Endodermal cell (in vitro differentiated cells): ENCODE results near the gene XNDC1N. TPM values are rescaled to one million over a fixed set of nuclear protein-coding genes. Genes with fewer than 3 reads are reported as not detected.

Experiments
- DNase-seq: peaks from one replicate; pipeline ENCODE4 v3.0.0-alpha.2; 2017
- H3K27ac ChIP-seq: 2 replicates; pipeline ENCODE4 v1.5.1; 2013; ENCODE audit warnings: mild to moderate bottlenecking, low read depth, low read length, moderate library complexity
- H3K27me3 ChIP-seq: 2 replicates; pipeline ENCODE4 v1.6.1; 2013; ENCODE audit warnings: mild to moderate bottlenecking, low read length, moderate library complexity; ENCODE audit not compliant: insufficient read depth, control insufficient read depth, poor library complexity, severe bottlenecking
- H3K36me3 ChIP-seq: 2 replicates; pipeline ENCODE4 v1.7.0; 2013; ENCODE audit warnings: mild to moderate bottlenecking, low read length, moderate library complexity; ENCODE audit not compliant: control insufficient read depth, insufficient read depth
- H3K4me1 ChIP-seq: one replicate; pipeline ENCODE4 v1.7.0; 2013; ENCODE audit warnings: low read length; ENCODE audit not compliant: control insufficient read depth, insufficient read depth
- H3K4me3 ChIP-seq: 2 replicates; pipeline ENCODE4 v1.5.1; 2013; ENCODE audit warnings: mild to moderate bottlenecking, low read length, moderate library complexity
- H3K9ac ChIP-seq: 2 replicates; pipeline ENCODE4 v1.6.1; 2013; ENCODE audit warnings: mild to moderate bottlenecking, low read length, moderate library complexity; ENCODE audit not compliant: poor library complexity, severe bottlenecking; ENCODE audit errors: extremely low read depth
- H3K9me3 ChIP-seq: 2 replicates; pipeline ENCODE4 v1.6.1; 2013; ENCODE audit warnings: mild to moderate bottlenecking, low read length, moderate library complexity; ENCODE audit not compliant: control insufficient read depth
- H3K27ac Mint-ChIP-seq: 2 replicates; pipeline ENCODE4 v1.8.0; 2020; ENCODE audit warnings: mixed read lengths
- H3K27me3 Mint-ChIP-seq: 2 replicates; pipeline ENCODE4 v1.8.0; 2021; ENCODE audit warnings: mild to moderate bottlenecking, mixed read lengths; ENCODE audit not compliant: insufficient read depth
- H3K36me3 Mint-ChIP-seq: 2 replicates; pipeline ENCODE4 v1.8.0; 2020; ENCODE audit warnings: low read depth, mixed read lengths
- H3K4me1 Mint-ChIP-seq: 2 replicates; pipeline ENCODE4 v1.8.0; 2020; ENCODE audit warnings: mixed read lengths
- H3K4me3 Mint-ChIP-seq: 2 replicates; pipeline ENCODE4 v1.8.0; 2020; ENCODE audit warnings: mild to moderate bottlenecking, moderate library complexity, mixed read lengths
- H3K9me3 Mint-ChIP-seq: 2 replicates; pipeline ENCODE4 v1.8.0; 2020; ENCODE audit warnings: mild to moderate bottlenecking, mixed read lengths
- WGBS, 2 experiments: methylation state at CpG; one replicate each; pipeline versions ENCODE4 v1.1.5 to v1.1.7; 2013; ENCODE audit warnings: missing lambda C conversion rate in 2 of 2, mixed read lengths in 1 of 2; ENCODE audit not compliant: insufficient coverage in 1 of 2, insufficient read length in 1 of 2; 5-methylcytosine and 5-hydroxymethylcytosine counted together
- total RNA-seq, 2 donors: library from RNA; stranded (reverse); fragmentation: NEBNext Ultra II Directional in 1 of 2; extraction: Animal tissue kit (Norgen Biotek cat#: 25700) in 1 of 2; gene quantifications; 2 replicates in 1 of 2; 3 replicates in 1 of 2; pipeline ENCODE4 v1.2.1, GENCODE V29; 2021
- TF ChIP-seq, protein P1 (sequence below): fragments of 200-600 bp; sonication (generic); conservative IDR thresholded peaks from 2 replicates; pipeline ENCODE4 v1.5.0; 2021; ENCODE audit warnings: antibody characterized with exemption, mild to moderate bottlenecking

Gene XNDC1N
- total RNA-seq, 2 donors from 2014 or later, result 11.4 to 15.2 TPM

DNA sequence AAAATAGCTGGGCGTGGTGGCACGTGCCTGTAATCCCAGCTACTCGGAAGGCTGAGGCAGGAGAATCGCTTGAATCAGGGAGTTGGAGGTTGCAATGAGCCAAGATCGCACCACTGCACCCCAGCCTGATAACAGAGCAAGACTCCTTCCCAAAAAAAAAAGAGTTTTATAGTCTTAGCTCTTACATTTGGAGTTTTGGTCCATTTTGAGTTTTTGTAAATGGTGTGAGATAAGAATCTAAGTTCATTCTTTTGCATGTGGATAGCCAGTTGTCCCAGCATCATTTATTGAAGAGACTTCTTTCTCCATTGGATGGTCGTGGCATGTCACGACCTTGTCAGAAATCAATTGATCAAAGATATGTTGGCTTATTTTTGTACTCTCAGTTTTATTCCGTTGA is 35.1 kb upstream of the XNDC1N start:
- no peak overlapping the region for H3K4me3 Mint-ChIP-seq
- H3K27ac ChIP-seq, result no peak overlapping the region
- no peaks in the 10 kb centered on the region for H3K4me1 Mint-ChIP-seq

DNA sequence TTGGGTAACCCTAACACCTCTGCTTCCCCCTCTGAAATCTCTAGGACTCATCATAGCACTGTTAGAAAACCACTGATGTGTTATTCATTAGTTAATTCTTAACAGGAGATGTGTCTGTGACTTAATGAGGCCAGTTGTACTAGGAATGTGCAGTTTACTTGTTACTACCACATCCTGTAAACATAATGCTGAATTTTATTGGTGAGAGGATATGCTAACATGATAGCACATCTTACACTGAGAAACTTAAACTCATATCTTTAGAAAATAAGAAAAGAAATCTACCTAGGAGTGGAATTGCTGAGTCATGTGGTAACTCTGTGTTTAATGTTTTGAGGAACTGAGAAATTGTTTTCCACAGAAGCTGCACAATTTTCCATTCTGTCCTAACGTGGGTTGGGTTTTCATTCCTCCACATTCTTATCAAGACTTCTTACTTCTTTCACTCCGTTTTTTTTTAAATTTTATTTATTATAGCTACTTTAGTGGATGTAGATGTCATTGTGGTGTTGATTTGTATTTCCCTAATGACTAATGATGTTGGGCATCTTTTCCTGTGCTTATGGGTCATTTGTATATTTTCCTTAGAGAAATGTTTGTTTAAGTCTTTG is 34.1 kb upstream of the XNDC1N start:
- Histone ChIP-seq H3K9ac (no peak overlapping the region), H3K9me3 (peaks cover 11% of the 10 kb centered on the region), H3K4me3 (no peak overlapping the region), H3K4me1 (no peaks in the 10 kb centered on the region), H3K27me3 (no peaks in the 10 kb centered on the region), H3K36me3 (peaks cover 58% of the 10 kb centered on the region), H3K27ac (no peak overlapping the region)
- Mint-ChIP-seq H3K27ac (no peak overlapping the region), H3K36me3 (peaks cover 48% of the 10 kb centered on the region), H3K27me3 (no peaks in the 10 kb centered on the region), H3K4me1 (no peaks in the 10 kb centered on the region), H3K9me3 (peaks cover 2% of the 10 kb centered on the region), H3K4me3 (no peak overlapping the region)
- no peak for DNase-seq
- TF ChIP-seq, protein P1, sequence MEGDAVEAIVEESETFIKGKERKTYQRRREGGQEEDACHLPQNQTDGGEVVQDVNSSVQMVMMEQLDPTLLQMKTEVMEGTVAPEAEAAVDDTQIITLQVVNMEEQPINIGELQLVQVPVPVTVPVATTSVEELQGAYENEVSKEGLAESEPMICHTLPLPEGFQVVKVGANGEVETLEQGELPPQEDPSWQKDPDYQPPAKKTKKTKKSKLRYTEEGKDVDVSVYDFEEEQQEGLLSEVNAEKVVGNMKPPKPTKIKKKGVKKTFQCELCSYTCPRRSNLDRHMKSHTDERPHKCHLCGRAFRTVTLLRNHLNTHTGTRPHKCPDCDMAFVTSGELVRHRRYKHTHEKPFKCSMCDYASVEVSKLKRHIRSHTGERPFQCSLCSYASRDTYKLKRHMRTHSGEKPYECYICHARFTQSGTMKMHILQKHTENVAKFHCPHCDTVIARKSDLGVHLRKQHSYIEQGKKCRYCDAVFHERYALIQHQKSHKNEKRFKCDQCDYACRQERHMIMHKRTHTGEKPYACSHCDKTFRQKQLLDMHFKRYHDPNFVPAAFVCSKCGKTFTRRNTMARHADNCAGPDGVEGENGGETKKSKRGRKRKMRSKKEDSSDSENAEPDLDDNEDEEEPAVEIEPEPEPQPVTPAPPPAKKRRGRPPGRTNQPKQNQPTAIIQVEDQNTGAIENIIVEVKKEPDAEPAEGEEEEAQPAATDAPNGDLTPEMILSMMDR, result no peak
- 100% methylated on average over 2 of the region's 2 CpGs; no CpG with 5 or more reads in 1 of the 2 experiments for WGBS, 2 experiments

More for the DNA sequence above, 35.1 kb upstream of the XNDC1N start:
- Histone ChIP-seq H3K9ac (no peak overlapping the region), H3K27me3 (no peaks in the 10 kb centered on the region), H3K4me1 (no peaks in the 10 kb centered on the region), H3K4me3 (no peak overlapping the region), H3K9me3 (peaks cover 11% of the 10 kb centered on the region), H3K36me3 (peaks cover 63% of the 10 kb centered on the region)
- Mint-ChIP-seq H3K27me3 (no peaks in the 10 kb centered on the region), H3K9me3 (peaks cover 2% of the 10 kb centered on the region), H3K36me3 (peaks cover 52% of the 10 kb centered on the region), H3K27ac (no peak overlapping the region)
- TF ChIP-seq, protein P1, result no peak
- no peak for DNase-seq
- WGBS, 2 experiments, result 91 to 97% methylated on average over 4 to 8 of the region's 8 CpGs

- Mint-ChIP-seq H3K4me3 (no peak overlapping the region), H3K36me3 (peaks cover 15% of the 10 kb centered on the region), H3K9me3 (no peaks in the 10 kb centered on the region), H3K4me1 (peaks cover 10% of the 10 kb centered on the region), H3K27me3 (no peaks in the 10 kb centered on the region), H3K27ac (no peak overlapping the region)
- Histone ChIP-seq H3K4me1 (no peaks in the 10 kb centered on the region), H3K27ac (no peak overlapping the region), H3K36me3 (peaks cover 9% of the 10 kb centered on the region), H3K9ac (no peak overlapping the region), H3K9me3 (peaks cover 4% of the 10 kb centered on the region), H3K27me3 (no peaks in the 10 kb centered on the region), H3K4me3 (no peak overlapping the region)
- TF ChIP-seq, protein P1, result no peak
- no peak for DNase-seq
- WGBS, 2 experiments, result 67 to 100% methylated on average over 2 to 3 of the region's 3 CpGs
Observed at GRCh38 chr11:71955898-71956456, 27.6 kb upstream of the XNDC1N start.
